Fibroblast of the conjunctiva (primary cell): ENCODE data around the gene IQUB.
"Not testable (repeated sequence)": the region's sequence is repeated elsewhere in the genome, so short reads cannot be mapped to it uniquely, and the experiment has no call there.

Source experiments
- DNase-seq: peaks from one replicate; pipeline ENCODE4 v3.0.0-alpha.2; 2010; ENCODE audit warnings: low read depth

IQUB gene

GRCh38 chr7:123410273-123410904 is 124.0 kb downstream of the IQUB start:
- peak; percentile 73 for DNase-seq

GRCh38 chr7:123407951-123408350 is 126.4 kb downstream of the IQUB start:
- DNase-seq: not testable (repeated sequence)
